ENCODE data around the gene TECTA. TPM values are rescaled to one million over a fixed set of nuclear protein-coding genes. Genes with fewer than 3 reads are reported as not detected.

TECTA gene
- total RNA-seq, 2 experiments from 2014 or later, result 0.22 to 0.42 TPM

GRCh38 chr11:121207485-121208115, 106.6 kb downstream of the TECTA start:
- H3K4me3 ChIP-seq (ENCODE audit: low read length), result no peak overlapping the region
- no peaks in the 10 kb centered on the region for H3K36me3 Mint-ChIP-seq (ENCODE audit: low read depth)
- H3K4me1 ChIP-seq (ENCODE audit: insufficient read depth, low read length), result no peaks in the 10 kb centered on the region
- intact Hi-C loops (cut with DNase I, micrococcal nuclease), result no loop called here
- ATAC-seq (ENCODE audit: poor library complexity) (no peak), DNase-seq (no peak)
- ChIA-PET POLR2A (no interaction called here), CTCF (no interaction called here)
- H3K4me3 Mint-ChIP-seq, result no peak overlapping the region
- peaks cover 0 to 20% of the 10 kb centered on the region in 2 experiments for H3K27me3 ChIP-seq (ENCODE audit: control insufficient read depth in 1 of 2, insufficient read depth in 2 of 2, low read length in 2 of 2)
- TF ChIP-seq CTCF (IDR thresholded peaks at IDR 0.05), result no peak
- H3K27ac Mint-ChIP-seq, result no peak overlapping the region
- H3K9me3 ChIP-seq (ENCODE audit: control insufficient read depth in 1 of 2, insufficient read depth in 1 of 2, low read length in 2 of 2), result no peaks in the 10 kb centered on the region
- H3K27ac ChIP-seq (ENCODE audit: low read depth in 1 of 2, low read length in 2 of 2), result no peak overlapping the region
- peaks cover 42% of the 10 kb centered on the region for H3K27me3 Mint-ChIP-seq
- no peaks in the 10 kb centered on the region for H3K4me1 Mint-ChIP-seq (ENCODE audit: low read depth)
- H3K36me3 ChIP-seq (ENCODE audit: insufficient read depth, low read length), result no peaks in the 10 kb centered on the region
- H3K9me3 Mint-ChIP-seq, result no peaks in the 10 kb centered on the region

- H3K4me1 Mint-ChIP-seq (ENCODE audit: low read depth), result no peaks in the 10 kb centered on the region
- H3K36me3 Mint-ChIP-seq (ENCODE audit: low read depth), result no peaks in the 10 kb centered on the region
- no peak for DNase-seq
- POLR2A ChIA-PET, result no interaction called here
- H3K27me3 Mint-ChIP-seq, result peaks cover 68% of the 10 kb centered on the region
- CTCF ChIA-PET, result no interaction called here
- intact Hi-C loops (cut with DNase I, micrococcal nuclease), result no loop called here
- TF ChIP-seq CTCF (IDR thresholded peaks at IDR 0.05), result no peak
- H3K4me3 Mint-ChIP-seq, result no peak overlapping the region
- H3K36me3 ChIP-seq (ENCODE audit: insufficient read depth, low read length), result no peaks in the 10 kb centered on the region
- H3K27ac ChIP-seq (ENCODE audit: low read depth in 1 of 2, low read length in 2 of 2), result no peak overlapping the region
- ATAC-seq (ENCODE audit: poor library complexity), result no peak
- H3K9me3 Mint-ChIP-seq, result no peaks in the 10 kb centered on the region
- no peak overlapping the region for H3K27ac Mint-ChIP-seq
- H3K4me1 ChIP-seq (ENCODE audit: insufficient read depth, low read length), result no peaks in the 10 kb centered on the region
- peaks cover 4 to 30% of the 10 kb centered on the region in 2 experiments for H3K27me3 ChIP-seq (ENCODE audit: control insufficient read depth in 1 of 2, insufficient read depth in 2 of 2, low read length in 2 of 2)
- H3K9me3 ChIP-seq (ENCODE audit: control insufficient read depth in 1 of 2, insufficient read depth in 1 of 2, low read length in 2 of 2), result peaks cover 0 to 4% of the 10 kb centered on the region in 2 experiments
- no peak overlapping the region for H3K4me3 ChIP-seq (ENCODE audit: low read length)
These were observed 109.5 kb downstream of the TECTA start for GRCh38 chr11:121210445-121211080.

GRCh38 chr11:121211626-121212025, 110.6 kb downstream of the TECTA start:
- TF ChIP-seq CTCF (IDR thresholded peaks at IDR 0.05), result no peak
- Histone ChIP-seq H3K9me3 (ENCODE audit: control insufficient read depth in 1 of 2, insufficient read depth in 1 of 2, low read length in 2 of 2) (peaks cover 0 to 4% of the 10 kb centered on the region in 2 experiments), H3K27ac (ENCODE audit: low read depth in 1 of 2, low read length in 2 of 2) (no peak overlapping the region), H3K4me1 (ENCODE audit: insufficient read depth, low read length) (no peaks in the 10 kb centered on the region), H3K27me3 (ENCODE audit: control insufficient read depth in 1 of 2, insufficient read depth in 2 of 2, low read length in 2 of 2) (peaks cover 4 to 30% of the 10 kb centered on the region in 2 experiments), H3K36me3 (ENCODE audit: insufficient read depth, low read length) (no peaks in the 10 kb centered on the region), H3K4me3 (ENCODE audit: low read length) (no peak overlapping the region)
- POLR2A ChIA-PET, result no interaction called here
- intact Hi-C loops (cut with DNase I, micrococcal nuclease), result no loop called here
- no peaks in the 10 kb centered on the region for H3K4me1 Mint-ChIP-seq (ENCODE audit: low read depth)
- no peak overlapping the region for H3K27ac Mint-ChIP-seq
- no peak overlapping the region for H3K4me3 Mint-ChIP-seq
- DNase-seq (no peak), ATAC-seq (ENCODE audit: poor library complexity) (no peak)
- no peaks in the 10 kb centered on the region for H3K9me3 Mint-ChIP-seq
- no peaks in the 10 kb centered on the region for H3K36me3 Mint-ChIP-seq (ENCODE audit: low read depth)
- H3K27me3 Mint-ChIP-seq, result peaks cover 63% of the 10 kb centered on the region
- CTCF ChIA-PET, result no interaction called here

Measured in CD4-positive, alpha-beta T cell (primary cell).